Measurements from ENCODE around the gene ACER2.

ACER2 gene

GRCh38 chr9:19456426-19456825, 47.6 kb downstream of the ACER2 start:
- DNase-seq (ENCODE audit: low read depth, low spot score), result no peak

GRCh38 chr9:19456996-19457692, 48.3 kb downstream of the ACER2 start:
- no peak for DNase-seq (ENCODE audit: low read depth, low spot score)

- DNase-seq (ENCODE audit: low read depth, low spot score), result no peak
Measured at GRCh38 chr9:19457693-19458009, 48.8 kb downstream of the ACER2 start.

GRCh38 chr9:19460243-19460642, 51.4 kb downstream of the ACER2 start:
- DNase-seq (ENCODE audit: low read depth, low spot score), result no peak

GRCh38 chr9:19461135-19461534, 52.3 kb downstream of the ACER2 start:
- DNase-seq (ENCODE audit: low read depth, low spot score), result no peak

GRCh38 chr9:19464061-19464763, 55.4 kb downstream of the ACER2 start:
- DNase-seq (ENCODE audit: low read depth, low spot score), result no peak

GRCh38 chr9:19464764-19465585, 56.2 kb downstream of the ACER2 start:
- DNase-seq (ENCODE audit: low read depth, low spot score), result peak; percentile 52

- DNase-seq (ENCODE audit: low read depth, low spot score), result no peak
Measured at GRCh38 chr9:19465586-19466279, 56.9 kb downstream of the ACER2 start.

GRCh38 chr9:19466280-19466639, 57.5 kb downstream of the ACER2 start:
- DNase-seq (ENCODE audit: low read depth, low spot score), result no peak

GRCh38 chr9:19469271-19469670, 60.5 kb downstream of the ACER2 start:
- DNase-seq (ENCODE audit: low read depth, low spot score), result no peak

GRCh38 chr9:19470567-19470966, 61.8 kb downstream of the ACER2 start:
- DNase-seq (ENCODE audit: low read depth, low spot score), result no peak

- no peak for DNase-seq (ENCODE audit: low read depth, low spot score)
Measured at GRCh38 chr9:19470981-19471650, 62.3 kb downstream of the ACER2 start.

- DNase-seq (ENCODE audit: low read depth, low spot score), result peak; percentile 13
Measured at GRCh38 chr9:19471737-19472648, 63.2 kb downstream of the ACER2 start.

- no peak for DNase-seq (ENCODE audit: low read depth, low spot score)
Measured at GRCh38 chr9:19473605-19474004, 64.8 kb downstream of the ACER2 start.

- DNase-seq (ENCODE audit: low read depth, low spot score), result no peak
Measured at GRCh38 chr9:19479874-19480273, 71.1 kb downstream of the ACER2 start.

GRCh38 chr9:19480345-19480744, 71.5 kb downstream of the ACER2 start:
- no peak for DNase-seq (ENCODE audit: low read depth, low spot score)

GRCh38 chr9:19481121-19481870, 72.5 kb downstream of the ACER2 start:
- DNase-seq (ENCODE audit: low read depth, low spot score), result no peak

GRCh38 chr9:19481971-19482404, 73.2 kb downstream of the ACER2 start:
- no peak for DNase-seq (ENCODE audit: low read depth, low spot score)

- DNase-seq (ENCODE audit: low read depth, low spot score), result no peak
Measured at GRCh38 chr9:19484699-19485098, 75.9 kb downstream of the ACER2 start.

- DNase-seq (ENCODE audit: low read depth, low spot score), result no peak
Measured at GRCh38 chr9:19485193-19485592, 76.4 kb downstream of the ACER2 start.
